H9 (cell line): ENCODE measurements around the gene CFAP299. TPM values are rescaled to one million over a fixed set of nuclear protein-coding genes. Genes with fewer than 3 reads are reported as not detected.

ENCODE experiments used
- DNase-seq: peaks from one replicate; pipeline ENCODE4 v3.0.0-alpha.2; 2017
- H2AFZ ChIP-seq: one replicate; pipeline ENCODE4 v1.6.1; 2013; ENCODE audit warnings: mild to moderate bottlenecking, low read length, control low read depth, moderate library complexity
- H2AK5ac ChIP-seq: 2 replicates; pipeline ENCODE4 v1.6.1; 2013; ENCODE audit warnings: low read length, control low read depth, mixed read lengths; ENCODE audit not compliant: insufficient read length
- H2BK120ac ChIP-seq: one replicate; pipeline ENCODE4 v1.6.1; 2013; ENCODE audit warnings: low read depth, mild to moderate bottlenecking, low read length, control low read depth, inconsistent platforms; ENCODE audit not compliant: poor library complexity, severe bottlenecking
- H2BK12ac ChIP-seq: 2 replicates; pipeline ENCODE4 v1.6.1; 2013; ENCODE audit warnings: low read length, control low read depth, mixed read lengths, low read depth; ENCODE audit not compliant: insufficient read length
- H2BK15ac ChIP-seq: 2 replicates; pipeline ENCODE4 v1.6.1; 2013; ENCODE audit warnings: low read depth, low read length, control low read depth
- H2BK20ac ChIP-seq: one replicate; pipeline ENCODE4 v1.6.1; 2013; ENCODE audit warnings: low read depth, mild to moderate bottlenecking, low read length, control low read depth, inconsistent platforms; ENCODE audit not compliant: poor library complexity, severe bottlenecking
- H2BK5ac ChIP-seq: 2 replicates; pipeline ENCODE4 v1.6.1; 2013; ENCODE audit warnings: low read length, control low read depth, mixed read lengths; ENCODE audit not compliant: insufficient read length
- H3K14ac ChIP-seq: 2 replicates; pipeline ENCODE4 v1.6.1; 2013; ENCODE audit warnings: low read length, control low read depth; ENCODE audit not compliant: insufficient read depth
- H3K18ac ChIP-seq: 2 replicates; pipeline ENCODE4 v1.6.1; 2013; ENCODE audit warnings: low read depth, mild to moderate bottlenecking, mixed read lengths, low read length, control low read depth; ENCODE audit not compliant: insufficient read length
- H3K23ac ChIP-seq: 2 replicates; pipeline ENCODE4 v1.6.1; 2013; ENCODE audit warnings: low read length, control low read depth, mixed read lengths, low read depth; ENCODE audit not compliant: insufficient read length
- H3K23me2 ChIP-seq: 2 replicates; pipeline ENCODE4 v1.6.1; 2013; ENCODE audit warnings: low read depth, mild to moderate bottlenecking, mixed read lengths, low read length, control low read depth; ENCODE audit not compliant: insufficient read length, poor library complexity, severe bottlenecking
- H3K27ac ChIP-seq: 2 replicates; pipeline ENCODE4 v1.5.1; 2013; ENCODE audit warnings: low read length, control low read depth, mixed read lengths, low read depth; ENCODE audit not compliant: insufficient read length
- H3K27me3 ChIP-seq: 2 replicates; pipeline ENCODE4 v1.6.1; 2013; ENCODE audit warnings: low read length, control low read depth, inconsistent platforms; ENCODE audit not compliant: insufficient read depth
- H3K4ac ChIP-seq: 2 replicates; pipeline ENCODE4 v1.6.1; 2013; ENCODE audit warnings: low read depth, mild to moderate bottlenecking, control low read depth, inconsistent platforms, low read length, moderate library complexity
- H3K4me1 ChIP-seq: 2 replicates; pipeline ENCODE4 v1.6.1; 2013; ENCODE audit warnings: low read length, control low read depth, inconsistent platforms; ENCODE audit not compliant: insufficient read depth
- H3K4me2 ChIP-seq: 2 replicates; pipeline ENCODE4 v1.6.1; 2013; ENCODE audit warnings: low read length, control low read depth, mixed read lengths; ENCODE audit not compliant: insufficient read length, insufficient read depth
- H3K56ac ChIP-seq: 2 replicates; pipeline ENCODE4 v1.6.1; 2013; ENCODE audit warnings: low read depth, mild to moderate bottlenecking, mixed read lengths, low read length, control low read depth; ENCODE audit not compliant: insufficient read length
- H3K79me1 ChIP-seq: 2 replicates; pipeline ENCODE4 v1.6.1; 2013; ENCODE audit warnings: low read depth, mild to moderate bottlenecking, moderate library complexity, low read length, control low read depth, inconsistent platforms; ENCODE audit not compliant: insufficient read depth, poor library complexity, severe bottlenecking
- H3K79me2 ChIP-seq: 2 replicates; pipeline ENCODE4 v1.6.1; 2013; ENCODE audit warnings: low read length, control low read depth, inconsistent platforms; ENCODE audit not compliant: insufficient read depth
- H3K9ac ChIP-seq: 2 replicates; pipeline ENCODE4 v1.6.1; 2013; ENCODE audit warnings: low read length, control low read depth, mixed read lengths; ENCODE audit not compliant: insufficient read length; ENCODE audit errors: extremely low read depth
- H3K9me3 ChIP-seq: one replicate; pipeline ENCODE4 v1.6.1; 2013; ENCODE audit warnings: low read depth, low read length, inconsistent platforms; ENCODE audit not compliant: control insufficient read depth
- H3T11ph ChIP-seq: one replicate; pipeline ENCODE4 v1.6.1; 2013; ENCODE audit warnings: mild to moderate bottlenecking, low read length, control low read depth, inconsistent platforms
- H4K20me1 ChIP-seq: one replicate; pipeline ENCODE4 v1.6.1; 2013; ENCODE audit not compliant: control insufficient read depth, insufficient read length, insufficient read depth
- H4K5ac ChIP-seq: 2 replicates; pipeline ENCODE4 v1.6.1; 2013; ENCODE audit warnings: low read depth, mild to moderate bottlenecking, mixed read lengths, low read length, control low read depth; ENCODE audit not compliant: insufficient read length
- H4K8ac ChIP-seq: replicated peaks from 2 replicates; pipeline ENCODE4 v1.6.1; 2013; ENCODE audit warnings: low read length, control low read depth, mixed read lengths, low read depth; ENCODE audit not compliant: insufficient read length
- H4K91ac ChIP-seq: 2 replicates; pipeline ENCODE4 v1.6.1; 2013; ENCODE audit warnings: low read depth, mild to moderate bottlenecking, moderate library complexity, mixed read lengths, low read length, control low read depth; ENCODE audit not compliant: insufficient read length
- H3K27ac Mint-ChIP-seq, 3 experiments: 2 replicates in 2 of 3; 3 replicates in 1 of 3; pipeline ENCODE4 v1.8.0; 2020 to 2021; ENCODE audit warnings: mixed read lengths in 3 of 3, mild to moderate bottlenecking in 1 of 3, moderate library complexity in 1 of 3
- H3K27me3 Mint-ChIP-seq: 2 replicates; pipeline ENCODE4 v1.8.0; 2021; ENCODE audit warnings: low read depth, mild to moderate bottlenecking, moderate library complexity, mixed read lengths
- H3K36me3 Mint-ChIP-seq, 3 experiments: 2 replicates in 2 of 3; 3 replicates in 1 of 3; pipeline ENCODE4 v1.8.0; 2020 to 2021; ENCODE audit warnings: low read depth in 3 of 3, mixed read lengths in 3 of 3; ENCODE audit not compliant: insufficient read depth in 1 of 3
- H3K4me1 Mint-ChIP-seq, 2 experiments: 2 replicates each; pipeline ENCODE4 v1.8.0; 2020; ENCODE audit warnings: mixed read lengths in 2 of 2
- H3K4me3 Mint-ChIP-seq, 2 experiments: 2 replicates in 1 of 2; 3 replicates in 1 of 2; pipeline ENCODE4 v1.8.0; 2020 to 2021; ENCODE audit warnings: mild to moderate bottlenecking in 2 of 2, mixed read lengths in 2 of 2, moderate library complexity in 1 of 2
- H3K9me3 Mint-ChIP-seq, 2 experiments: 2 replicates in 1 of 2; 3 replicates in 1 of 2; pipeline ENCODE4 v1.8.0; 2020; ENCODE audit warnings: mild to moderate bottlenecking in 2 of 2, mixed read lengths in 2 of 2, moderate library complexity in 1 of 2
- WGBS: extraction: QIAGEN DNeasy Blood & Tissue Kit; methylation state at CpG from one replicate; pipeline ENCODE4 v1.1.7; 2013; ENCODE audit warnings: missing lambda C conversion rate, low lambda C conversion rate, mixed read lengths; ENCODE audit not compliant: insufficient read length; ENCODE audit errors: extremely low coverage; 5-methylcytosine and 5-hydroxymethylcytosine counted together
- total RNA-seq: library from RNA; stranded (reverse); gene quantifications from 2 replicates; pipeline ENCODE4 v1.2.1, GENCODE V29; 2021
- TF ChIP-seq, protein P1 (sequence below): fragments of 200-600 bp; sonication (generic); conservative IDR thresholded peaks from 3 replicates; pipeline ENCODE4 v1.8.0; 2021; ENCODE audit warnings: antibody characterized with exemption, mild to moderate bottlenecking

CFAP299 gene
- total RNA-seq, 1 experiment from 2014 or later = not detected

GRCh38 chr4:80788798-80789197, 453.3 kb downstream of the CFAP299 start:
- no peak overlapping the region for H4K91ac ChIP-seq
- Mint-ChIP-seq H3K27me3 (no peaks in the 10 kb centered on the region), H3K9me3 (no peaks in the 10 kb centered on the region; a peak in 1 of 5 replicates), H3K27ac (no peak overlapping the region), H3K4me1 (no peaks in the 10 kb centered on the region), H3K4me3 (no peak overlapping the region), H3K36me3 (no peaks in the 10 kb centered on the region; a peak in 1 of 7 replicates)
- TF ChIP-seq, protein P1, sequence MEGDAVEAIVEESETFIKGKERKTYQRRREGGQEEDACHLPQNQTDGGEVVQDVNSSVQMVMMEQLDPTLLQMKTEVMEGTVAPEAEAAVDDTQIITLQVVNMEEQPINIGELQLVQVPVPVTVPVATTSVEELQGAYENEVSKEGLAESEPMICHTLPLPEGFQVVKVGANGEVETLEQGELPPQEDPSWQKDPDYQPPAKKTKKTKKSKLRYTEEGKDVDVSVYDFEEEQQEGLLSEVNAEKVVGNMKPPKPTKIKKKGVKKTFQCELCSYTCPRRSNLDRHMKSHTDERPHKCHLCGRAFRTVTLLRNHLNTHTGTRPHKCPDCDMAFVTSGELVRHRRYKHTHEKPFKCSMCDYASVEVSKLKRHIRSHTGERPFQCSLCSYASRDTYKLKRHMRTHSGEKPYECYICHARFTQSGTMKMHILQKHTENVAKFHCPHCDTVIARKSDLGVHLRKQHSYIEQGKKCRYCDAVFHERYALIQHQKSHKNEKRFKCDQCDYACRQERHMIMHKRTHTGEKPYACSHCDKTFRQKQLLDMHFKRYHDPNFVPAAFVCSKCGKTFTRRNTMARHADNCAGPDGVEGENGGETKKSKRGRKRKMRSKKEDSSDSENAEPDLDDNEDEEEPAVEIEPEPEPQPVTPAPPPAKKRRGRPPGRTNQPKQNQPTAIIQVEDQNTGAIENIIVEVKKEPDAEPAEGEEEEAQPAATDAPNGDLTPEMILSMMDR = no peak
- no peak overlapping the region for H3K9ac ChIP-seq
- H3K79me2 ChIP-seq = no peaks in the 10 kb centered on the region
- no peak overlapping the region for H2BK5ac ChIP-seq
- no peaks in the 10 kb centered on the region for H4K20me1 ChIP-seq
- H2BK15ac ChIP-seq = no peak overlapping the region
- no peak overlapping the region for H3T11ph ChIP-seq
- H3K79me1 ChIP-seq = no peaks in the 10 kb centered on the region
- H3K4me2 ChIP-seq = no peak overlapping the region
- DNase-seq = no peak
- H4K5ac ChIP-seq = no peak overlapping the region
- no peak overlapping the region for H3K56ac ChIP-seq
- H2AFZ ChIP-seq = no peak overlapping the region
- H3K27me3 ChIP-seq = no peaks in the 10 kb centered on the region
- H3K4ac ChIP-seq = no peak overlapping the region
- no peak overlapping the region for H4K8ac ChIP-seq
- no peaks in the 10 kb centered on the region for H3K4me1 ChIP-seq
- H3K14ac ChIP-seq = no peak overlapping the region
- H2BK20ac ChIP-seq = no peak overlapping the region
- H2BK120ac ChIP-seq = no peak overlapping the region
- H3K9me3 ChIP-seq = no peaks in the 10 kb centered on the region
- WGBS = no CpG with 5 or more reads among the region's 1 CpG
- no peak overlapping the region for H3K18ac ChIP-seq
- H3K23ac ChIP-seq = no peak overlapping the region
- H2BK12ac ChIP-seq = no peak overlapping the region
- H3K23me2 ChIP-seq = no peaks in the 10 kb centered on the region
- H3K27ac ChIP-seq = no peak overlapping the region
- no peak overlapping the region for H2AK5ac ChIP-seq
